Midbrain (tissue), 1 donor: ENCODE data around the gene TRAF3.

Experiments used
- DNase-seq: peaks from one replicate; lab custom pipeline; 2025; lab: John Stamatoyannopoulos, UW

The TRAF3 gene

DNA sequence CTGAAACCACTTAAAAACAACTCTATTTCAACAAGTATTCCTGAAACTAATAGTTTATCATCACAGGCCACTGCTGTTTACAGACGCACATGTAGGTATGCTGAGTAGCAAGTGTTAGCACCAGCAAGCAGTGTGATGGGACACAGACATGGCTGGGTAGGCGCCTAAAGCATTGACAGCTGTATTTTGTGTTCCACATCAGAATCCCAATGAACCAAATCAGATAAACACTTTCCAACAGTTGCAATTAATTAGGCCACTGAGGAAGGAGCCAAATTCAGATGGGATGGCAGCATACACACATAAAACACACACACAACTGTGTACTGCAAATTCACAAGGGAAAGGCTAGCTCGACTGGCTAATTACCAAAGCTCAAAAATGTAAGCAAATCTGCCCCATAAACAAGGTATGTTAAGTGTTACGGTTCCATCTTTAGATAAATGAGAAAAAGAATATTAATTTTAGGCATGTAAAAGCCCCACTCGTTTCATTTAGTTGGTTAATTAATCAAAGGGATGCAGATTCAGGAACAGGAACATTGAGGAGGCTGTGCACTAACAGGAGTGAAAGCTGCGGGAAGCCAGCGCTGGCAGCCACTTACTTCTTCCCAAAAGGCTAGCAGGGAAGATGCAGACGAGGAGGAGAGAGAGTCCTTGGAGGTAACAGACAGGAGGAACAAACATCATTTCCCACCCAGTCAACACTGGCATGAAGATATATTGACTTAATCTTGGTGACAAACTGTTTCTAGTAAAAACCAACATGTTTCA lies 178.6 kb downstream of the TRAF3 start:
- no peak for DNase-seq

DNA sequence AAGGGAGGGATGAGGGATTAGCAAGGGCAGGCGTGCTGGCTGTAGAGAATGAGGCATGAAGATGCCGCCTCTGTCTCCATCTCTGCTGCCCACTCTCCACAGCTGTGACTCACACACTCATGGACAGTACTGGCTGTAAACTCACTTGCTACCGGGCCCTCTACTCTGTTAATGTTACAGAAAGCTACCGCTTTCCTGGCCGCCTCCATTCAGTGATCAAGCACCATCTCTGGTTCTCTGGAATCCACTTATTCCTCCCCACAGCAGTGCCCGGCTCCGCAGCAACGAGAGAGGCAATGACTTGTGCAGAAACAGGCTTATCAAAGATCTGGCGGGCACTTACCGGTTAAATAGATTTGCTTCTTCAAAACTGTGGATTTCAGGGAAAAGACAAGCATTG lies 180.0 kb downstream of the TRAF3 start:
- DNase-seq = no peak

DNA sequence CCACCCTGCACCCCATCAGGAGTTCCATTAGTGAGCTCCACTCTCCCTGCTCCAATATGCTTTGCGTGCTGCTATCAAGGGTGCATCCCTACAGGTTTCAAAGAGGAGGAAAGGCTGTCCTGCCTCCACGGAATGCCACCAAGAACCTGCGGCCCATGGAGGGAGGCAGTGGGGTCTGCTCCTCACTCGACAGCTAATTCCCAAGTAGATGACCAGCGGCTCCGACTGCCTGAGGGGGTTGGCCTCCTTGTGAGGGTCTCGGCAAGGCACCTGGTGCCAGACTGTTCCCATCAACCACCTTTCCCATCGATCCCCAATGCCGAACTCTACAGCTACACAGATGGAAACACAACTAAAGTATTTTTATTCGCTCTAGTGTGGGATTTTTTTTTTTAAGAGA lies 181.2 kb downstream of the TRAF3 start:
- no peak for DNase-seq
